Measurements from ENCODE around the gene LACRT. TPM values are rescaled to one million over a fixed set of nuclear protein-coding genes. Genes with fewer than 3 reads are reported as not detected.
A peak's percentile ranks its signal among the peaks of the same experiment; 100 is the strongest.

The LACRT gene
- total RNA-seq, 1 donor from 2014 or later: not detected

GRCh38 chr12:54589964-54590363, 44.7 kb downstream of the LACRT start:
- peaks cover 71% of the 10 kb centered on the region for H3K27me3 Mint-ChIP-seq (ENCODE audit: unreplicated experiment)
- H3K4me1 Mint-ChIP-seq (ENCODE audit: unreplicated experiment): peaks cover 6% of the 10 kb centered on the region
- no peaks in the 10 kb centered on the region for H3K36me3 Mint-ChIP-seq (ENCODE audit: unreplicated experiment)
- H3K27ac Mint-ChIP-seq (ENCODE audit: unreplicated experiment): no peak overlapping the region
- no peak for TF ChIP-seq CTCF (IDR thresholded peaks at IDR 0.05)
- H3K4me3 Mint-ChIP-seq (ENCODE audit: unreplicated experiment): no peak overlapping the region
- H3K9me3 Mint-ChIP-seq (ENCODE audit: unreplicated experiment): no peaks in the 10 kb centered on the region
- DNase-seq (ENCODE audit: extremely low spot score, unreplicated experiment): no peak

- no peak for TF ChIP-seq CTCF (IDR thresholded peaks at IDR 0.05)
- Mint-ChIP-seq H3K4me1 (ENCODE audit: unreplicated experiment) (peaks cover 6% of the 10 kb centered on the region), H3K27me3 (ENCODE audit: unreplicated experiment) (peaks cover 80% of the 10 kb centered on the region), H3K36me3 (ENCODE audit: unreplicated experiment) (no peaks in the 10 kb centered on the region), H3K9me3 (ENCODE audit: unreplicated experiment) (no peaks in the 10 kb centered on the region), H3K27ac (ENCODE audit: unreplicated experiment) (no peak overlapping the region), H3K4me3 (ENCODE audit: unreplicated experiment) (peak overlapping the region; percentile 24)
- DNase-seq (ENCODE audit: extremely low spot score, unreplicated experiment): no peak
Observed at GRCh38 chr12:54588890-54589267, 45.8 kb downstream of the LACRT start.

- Mint-ChIP-seq H3K4me3 (ENCODE audit: unreplicated experiment) (peak within 1 kb of the TSS; percentile 29), H3K4me1 (ENCODE audit: unreplicated experiment) (peaks cover 6% of the 10 kb centered on the region), H3K27ac (ENCODE audit: unreplicated experiment) (no peak within 1 kb of the TSS), H3K27me3 (ENCODE audit: unreplicated experiment) (peaks cover 79% of the 10 kb centered on the region), H3K36me3 (ENCODE audit: unreplicated experiment) (no peaks in the 10 kb centered on the region), H3K9me3 (ENCODE audit: unreplicated experiment) (no peaks in the 10 kb centered on the region)
- TF ChIP-seq CTCF (IDR thresholded peaks at IDR 0.05): no peak
- no peak for DNase-seq (ENCODE audit: extremely low spot score, unreplicated experiment)
Observed at GRCh38 chr12:54588110-54588889, 46.4 kb downstream of the LACRT start, which contains the start of gene PPP1R1A. Gene PPP1R1A, minus strand, starts transcription at chr12:54588659. Its CDS starts 171 bp downstream, at chr12:54588488.

GRCh38 chr12:54587315-54587873, 47.3 kb downstream of the LACRT start:
- peaks cover 6% of the 10 kb centered on the region for H3K4me1 Mint-ChIP-seq (ENCODE audit: unreplicated experiment)

More at GRCh38 chr12:54587315-54587873, 47.3 kb downstream of the LACRT start:
- H3K27ac Mint-ChIP-seq (ENCODE audit: unreplicated experiment): no peak overlapping the region
- TF ChIP-seq CTCF (IDR thresholded peaks at IDR 0.05): no peak
- no peaks in the 10 kb centered on the region for H3K9me3 Mint-ChIP-seq (ENCODE audit: unreplicated experiment)
- DNase-seq (ENCODE audit: extremely low spot score, unreplicated experiment): no peak
- H3K36me3 Mint-ChIP-seq (ENCODE audit: unreplicated experiment): no peaks in the 10 kb centered on the region
- H3K4me3 Mint-ChIP-seq (ENCODE audit: unreplicated experiment): no peak overlapping the region
- H3K27me3 Mint-ChIP-seq (ENCODE audit: unreplicated experiment): peaks cover 79% of the 10 kb centered on the region
